Ishikawa (cell line): ENCODE data around the gene KLF6.
A peak's percentile ranks its signal among the peaks of the same experiment; 100 is the strongest.

ENCODE experiments used
- CEBPB ChIP-seq: IDR thresholded peaks from 2 replicates; pipeline ENCODE4 v1.6.1; 2012
- CREB1 ChIP-seq: IDR thresholded peaks from 2 replicates; pipeline ENCODE4 v1.6.1; 2012; ENCODE audit warnings: low read depth
- EGR1 ChIP-seq: IDR thresholded peaks from 2 replicates; pipeline ENCODE4 v1.6.1; 2012
- EP300 ChIP-seq: IDR thresholded peaks from 2 replicates; pipeline ENCODE4 v1.6.1; 2012; ENCODE audit warnings: borderline replicate concordance
- FOXM1 ChIP-seq: IDR thresholded peaks from 2 replicates; pipeline ENCODE4 v1.6.1; 2012; ENCODE audit warnings: low read depth, borderline replicate concordance
- NFIC ChIP-seq: IDR thresholded peaks from 2 replicates; pipeline ENCODE4 v1.6.1; 2012
- RAD21 ChIP-seq: IDR thresholded peaks from 2 replicates; pipeline ENCODE4 v1.6.1; 2012; ENCODE audit warnings: low read depth
- TAF1 ChIP-seq: IDR thresholded peaks from 2 replicates; pipeline ENCODE4 v1.6.1; 2012; ENCODE audit warnings: low read depth, mild to moderate bottlenecking
- TCF12 ChIP-seq: IDR thresholded peaks from 2 replicates; pipeline ENCODE4 v1.6.1; 2012; ENCODE audit warnings: low read depth
- TEAD4 ChIP-seq: IDR thresholded peaks from 2 replicates; pipeline ENCODE4 v1.6.1; 2012
- YY1 ChIP-seq: IDR thresholded peaks from 2 replicates; pipeline ENCODE4 v1.6.1; 2012; ENCODE audit warnings: low read depth
- ZBTB7A ChIP-seq: IDR thresholded peaks from 2 replicates; pipeline ENCODE4 v1.6.1; 2012; ENCODE audit warnings: low read depth
- TF ChIP-seq, protein P1 (sequence below): IDR thresholded peaks from 2 replicates; pipeline ENCODE4 v1.6.1; 2012; ENCODE audit warnings: low read depth, mild to moderate bottlenecking
- TF ChIP-seq, protein P2 (sequence below): IDR thresholded peaks from 2 replicates; pipeline ENCODE4 v1.6.1; 2012
- TF ChIP-seq, protein P3 (sequence below): IDR thresholded peaks from 2 replicates; pipeline ENCODE4 v1.6.1; 2012

Gene KLF6

DNA sequence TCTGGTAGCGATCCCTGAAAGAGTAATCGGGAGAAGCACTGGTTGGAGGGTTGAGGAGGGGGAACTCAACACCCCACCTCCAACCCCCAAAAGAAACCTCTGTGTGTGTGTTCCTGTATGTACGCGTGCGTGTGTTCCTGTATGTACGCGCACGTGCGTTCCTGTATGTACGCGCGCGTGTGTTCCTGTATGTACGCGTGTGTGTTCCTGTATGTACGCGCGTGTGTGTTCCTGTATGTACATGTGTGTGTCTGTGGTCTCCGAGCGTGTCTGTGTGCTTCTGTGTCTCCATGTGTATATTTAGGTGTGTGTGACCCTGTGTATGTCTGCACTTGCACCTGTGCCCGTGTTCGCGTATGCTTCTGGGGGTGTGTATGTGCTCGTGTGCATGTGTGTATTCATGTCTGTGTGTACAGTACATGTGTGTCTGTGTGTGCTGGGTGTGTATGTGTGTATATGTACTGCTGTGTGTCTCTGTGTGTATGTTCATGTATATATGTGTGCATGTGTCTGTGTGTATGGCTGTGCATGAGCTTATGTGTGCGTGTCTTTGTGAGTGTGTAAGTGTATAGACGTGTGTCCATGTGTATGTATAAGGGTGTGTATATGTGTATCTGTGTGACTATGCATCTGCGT is 42.9 kb upstream of the KLF6 start:
- TF ChIP-seq, protein P1, sequence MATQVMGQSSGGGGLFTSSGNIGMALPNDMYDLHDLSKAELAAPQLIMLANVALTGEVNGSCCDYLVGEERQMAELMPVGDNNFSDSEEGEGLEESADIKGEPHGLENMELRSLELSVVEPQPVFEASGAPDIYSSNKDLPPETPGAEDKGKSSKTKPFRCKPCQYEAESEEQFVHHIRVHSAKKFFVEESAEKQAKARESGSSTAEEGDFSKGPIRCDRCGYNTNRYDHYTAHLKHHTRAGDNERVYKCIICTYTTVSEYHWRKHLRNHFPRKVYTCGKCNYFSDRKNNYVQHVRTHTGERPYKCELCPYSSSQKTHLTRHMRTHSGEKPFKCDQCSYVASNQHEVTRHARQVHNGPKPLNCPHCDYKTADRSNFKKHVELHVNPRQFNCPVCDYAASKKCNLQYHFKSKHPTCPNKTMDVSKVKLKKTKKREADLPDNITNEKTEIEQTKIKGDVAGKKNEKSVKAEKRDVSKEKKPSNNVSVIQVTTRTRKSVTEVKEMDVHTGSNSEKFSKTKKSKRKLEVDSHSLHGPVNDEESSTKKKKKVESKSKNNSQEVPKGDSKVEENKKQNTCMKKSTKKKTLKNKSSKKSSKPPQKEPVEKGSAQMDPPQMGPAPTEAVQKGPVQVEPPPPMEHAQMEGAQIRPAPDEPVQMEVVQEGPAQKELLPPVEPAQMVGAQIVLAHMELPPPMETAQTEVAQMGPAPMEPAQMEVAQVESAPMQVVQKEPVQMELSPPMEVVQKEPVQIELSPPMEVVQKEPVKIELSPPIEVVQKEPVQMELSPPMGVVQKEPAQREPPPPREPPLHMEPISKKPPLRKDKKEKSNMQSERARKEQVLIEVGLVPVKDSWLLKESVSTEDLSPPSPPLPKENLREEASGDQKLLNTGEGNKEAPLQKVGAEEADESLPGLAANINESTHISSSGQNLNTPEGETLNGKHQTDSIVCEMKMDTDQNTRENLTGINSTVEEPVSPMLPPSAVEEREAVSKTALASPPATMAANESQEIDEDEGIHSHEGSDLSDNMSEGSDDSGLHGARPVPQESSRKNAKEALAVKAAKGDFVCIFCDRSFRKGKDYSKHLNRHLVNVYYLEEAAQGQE: no peak
- TF ChIP-seq EP300 (no peak), CREB1 (no peak), TAF1 (no peak), TEAD4 (no peak), EGR1 (no peak), YY1 (no peak), RAD21 (no peak), NFIC (no peak), CEBPB (no peak), TCF12 (no peak), ZBTB7A (no peak), FOXM1 (no peak)
- TF ChIP-seq, protein P2, sequence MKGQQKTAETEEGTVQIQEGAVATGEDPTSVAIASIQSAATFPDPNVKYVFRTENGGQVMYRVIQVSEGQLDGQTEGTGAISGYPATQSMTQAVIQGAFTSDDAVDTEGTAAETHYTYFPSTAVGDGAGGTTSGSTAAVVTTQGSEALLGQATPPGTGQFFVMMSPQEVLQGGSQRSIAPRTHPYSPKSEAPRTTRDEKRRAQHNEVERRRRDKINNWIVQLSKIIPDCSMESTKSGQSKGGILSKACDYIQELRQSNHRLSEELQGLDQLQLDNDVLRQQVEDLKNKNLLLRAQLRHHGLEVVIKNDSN: no peak
- TF ChIP-seq, protein P3, sequence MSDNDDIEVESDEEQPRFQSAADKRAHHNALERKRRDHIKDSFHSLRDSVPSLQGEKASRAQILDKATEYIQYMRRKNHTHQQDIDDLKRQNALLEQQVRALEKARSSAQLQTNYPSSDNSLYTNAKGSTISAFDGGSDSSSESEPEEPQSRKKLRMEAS: no peak

DNA sequence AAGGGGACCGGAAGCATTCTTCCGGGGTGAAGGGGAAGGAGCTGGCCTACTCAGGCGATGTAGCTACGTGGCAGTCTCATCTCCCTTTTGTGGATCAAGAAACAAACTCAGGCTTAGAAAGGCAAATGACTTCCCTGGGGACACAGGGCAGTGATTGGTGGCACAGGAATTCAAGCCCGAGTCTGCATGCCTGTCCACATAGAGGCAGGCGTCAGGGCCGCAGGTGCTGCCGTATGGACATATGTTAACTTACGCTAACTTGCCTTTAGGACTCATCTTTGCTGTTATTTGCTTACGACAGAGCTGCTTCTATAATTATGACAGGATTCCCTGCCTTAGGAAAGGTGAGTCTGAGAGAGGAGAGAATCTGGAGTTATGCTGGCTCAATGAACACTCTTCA is 42.3 kb upstream of the KLF6 start:
- TF ChIP-seq, protein P2: no peak
- TF ChIP-seq, protein P3: no peak
- TF ChIP-seq CEBPB (no peak), NFIC (no peak), EGR1 (no peak), TAF1 (no peak), YY1 (no peak), RAD21 (no peak)
- TF ChIP-seq, protein P1: no peak

DNA sequence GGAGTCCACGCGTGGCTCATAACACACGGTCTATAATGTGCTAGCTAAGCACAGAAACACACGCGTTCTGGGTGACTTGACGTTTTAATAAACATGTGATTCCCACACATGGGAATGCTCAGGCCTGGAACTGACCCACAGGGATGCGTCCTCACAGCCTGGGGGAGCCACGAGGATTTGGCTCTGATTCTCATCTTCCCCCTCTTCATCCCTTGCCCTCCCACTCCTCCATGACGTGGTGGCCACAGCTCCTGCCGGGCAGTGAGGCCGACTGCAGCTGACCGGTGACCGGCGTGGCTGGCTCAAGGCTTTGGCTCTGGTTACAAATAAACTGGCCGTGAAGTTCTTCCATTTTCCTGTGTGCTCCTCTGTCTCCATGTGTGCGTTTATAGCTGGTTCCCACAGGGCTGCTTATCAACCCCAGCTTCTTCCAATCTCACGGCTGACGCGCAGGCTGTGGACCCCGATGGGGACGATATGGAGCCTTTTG is 40.9 kb upstream of the KLF6 start:
- TF ChIP-seq TCF12 (no peak), TAF1 (no peak), EGR1 (no peak), CREB1 (no peak), ZBTB7A (no peak), TEAD4 (no peak), FOXM1 (no peak), NFIC (no peak), YY1 (no peak), EP300 (no peak), RAD21 (no peak), CEBPB (no peak)
- TF ChIP-seq, protein P3: no peak
- TF ChIP-seq, protein P1: no peak
- TF ChIP-seq, protein P2: no peak

DNA sequence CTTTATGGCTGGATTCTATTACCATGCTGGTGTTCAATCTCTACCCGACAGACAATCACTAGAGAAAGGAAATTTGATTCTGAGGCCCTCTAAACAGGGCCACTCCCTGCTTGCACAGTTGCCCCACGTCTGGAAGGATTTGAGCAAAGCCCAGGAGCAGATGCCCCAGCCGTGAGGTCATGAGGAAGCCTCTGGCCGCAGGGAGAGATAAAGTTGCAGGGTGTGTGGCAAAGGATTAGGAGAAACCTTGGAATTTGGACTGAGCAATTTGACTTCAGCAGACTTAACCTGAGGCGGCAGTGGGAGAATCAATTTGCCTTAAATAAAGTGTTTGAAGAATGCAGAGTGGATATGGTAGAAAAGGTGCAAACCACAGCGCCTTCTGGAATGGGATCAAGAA is 40.2 kb upstream of the KLF6 start:
- TF ChIP-seq TEAD4 (peak; percentile 32; the same call in 1 of the 2 replicates), CREB1 (no peak)
